ENCODE measurements around the gene PLPPR2. TPM values are rescaled to one million over a fixed set of nuclear protein-coding genes. Genes with fewer than 3 reads are reported as not detected.
A peak's percentile ranks its signal among the peaks of the same experiment; 100 is the strongest.

Gene PLPPR2
- total and polyA plus RNA-seq, 2 of the 4 experiments (the other 2 are of a cell fraction), result 3.9 to 45.2 TPM

GRCh38 chr19:11383706-11384048 is 28.4 kb downstream of the PLPPR2 start:
- Histone ChIP-seq H3K4me1 (ENCODE audit: control insufficient read depth, insufficient read depth, low read length) (peaks cover 6% of the 10 kb centered on the region; the same call in 1 of the 2 replicates), H3K4ac (ENCODE audit: low read depth, low read length) (no peak overlapping the region), H4K20me1 (ENCODE audit: insufficient read depth, low read length) (no peaks in the 10 kb centered on the region), H3K27ac (ENCODE audit: insufficient read depth, low read length) (no peak overlapping the region), H3K36me3 (ENCODE audit: control insufficient read depth, insufficient read depth, low read length) (no peaks in the 10 kb centered on the region), H3K9me1 (ENCODE audit: insufficient read depth, low read length) (peaks cover 12% of the 10 kb centered on the region), H2AFZ (replicated peaks; ENCODE audit: low read length, poor library complexity) (peak overlapping the region; percentile 88), H3K14ac (replicated peaks; ENCODE audit: low read depth, low read length) (no peak overlapping the region), H3K79me1 (ENCODE audit: low read depth in 1 of 2, low read length in 2 of 2) (peaks cover 8 to 17% of the 10 kb centered on the region in 2 experiments), H4K8ac (ENCODE audit: low read depth in 2 of 2, low read length in 2 of 2) (peak overlapping the region in 1 of 2 experiments; percentile 51; a peak in 1 of 4 replicates), H3K9ac (ENCODE audit: low read depth, low read length) (0 out of 2 replicates have a peak overlapping the region, but pooled peaks have one; percentile 9), H3K56ac (ENCODE audit: extremely low read depth, insufficient read depth, low read length) (no peak overlapping the region), H3K9me3 (ENCODE audit: control insufficient read depth, insufficient read depth, low read length) (no peaks in the 10 kb centered on the region), H2AK5ac (ENCODE audit: low read depth, low read length) (no peak overlapping the region), H2BK15ac (ENCODE audit: low read depth, low read length) (no peak overlapping the region), H2BK20ac (ENCODE audit: low read depth, low read length) (no peak overlapping the region), H2BK5ac (ENCODE audit: low read depth, low read length, poor library complexity, severe bottlenecking) (no peak overlapping the region), H4K91ac (ENCODE audit: insufficient read depth, low read depth, low read length) (no peak overlapping the region), H2BK120ac (ENCODE audit: low read depth, low read length) (no peak overlapping the region), H4K5ac (ENCODE audit: low read depth, low read length) (no peak overlapping the region), H3K4me3 (ENCODE audit: insufficient read depth, low read depth, low read length) (peak overlapping the region; percentile 39), H3K4me2 (ENCODE audit: low read depth, low read length) (peak overlapping the region; percentile 80), H3K23ac (ENCODE audit: low read depth, low read length) (0 out of 2 replicates have a peak overlapping the region, but pooled peaks have one; percentile 19), H3K18ac (ENCODE audit: low read depth, low read length) (no peak overlapping the region), H2AK9ac (replicated peaks; ENCODE audit: low read depth, low read length, poor library complexity) (peak overlapping the region; percentile 48), H3K27me3 (ENCODE audit: control insufficient read depth, insufficient read depth, low read length) (no peaks in the 10 kb centered on the region; the same call in 1 of the 2 replicates)
- no peak for TF ChIP-seq CEBPB (IDR thresholded peaks at IDR 0.05; ENCODE audit: low read depth, low read length)
- no peak for TF ChIP-seq ELK1 (IDR thresholded peaks at IDR 0.05; ENCODE audit: borderline replicate concordance, low read depth, low read length)
- TF ChIP-seq FOS (IDR thresholded peaks at IDR 0.05; ENCODE audit: low read depth, low read length), result no peak
- TF ChIP-seq CHD1 (IDR thresholded peaks at IDR 0.05; ENCODE audit: low read depth, low read length), result no peak
- TF ChIP-seq MXI1 (IDR thresholded peaks at IDR 0.05; ENCODE audit: borderline replicate concordance, low read depth, low read length), result no peak
- TF ChIP-seq RCOR1 (IDR thresholded peaks at IDR 0.05; ENCODE audit: insufficient replicate concordance, low read length), result no peak
- TF ChIP-seq USF2 (IDR thresholded peaks at IDR 0.05; ENCODE audit: low read depth, low read length), result no peak
- TF ChIP-seq, protein P1, sequence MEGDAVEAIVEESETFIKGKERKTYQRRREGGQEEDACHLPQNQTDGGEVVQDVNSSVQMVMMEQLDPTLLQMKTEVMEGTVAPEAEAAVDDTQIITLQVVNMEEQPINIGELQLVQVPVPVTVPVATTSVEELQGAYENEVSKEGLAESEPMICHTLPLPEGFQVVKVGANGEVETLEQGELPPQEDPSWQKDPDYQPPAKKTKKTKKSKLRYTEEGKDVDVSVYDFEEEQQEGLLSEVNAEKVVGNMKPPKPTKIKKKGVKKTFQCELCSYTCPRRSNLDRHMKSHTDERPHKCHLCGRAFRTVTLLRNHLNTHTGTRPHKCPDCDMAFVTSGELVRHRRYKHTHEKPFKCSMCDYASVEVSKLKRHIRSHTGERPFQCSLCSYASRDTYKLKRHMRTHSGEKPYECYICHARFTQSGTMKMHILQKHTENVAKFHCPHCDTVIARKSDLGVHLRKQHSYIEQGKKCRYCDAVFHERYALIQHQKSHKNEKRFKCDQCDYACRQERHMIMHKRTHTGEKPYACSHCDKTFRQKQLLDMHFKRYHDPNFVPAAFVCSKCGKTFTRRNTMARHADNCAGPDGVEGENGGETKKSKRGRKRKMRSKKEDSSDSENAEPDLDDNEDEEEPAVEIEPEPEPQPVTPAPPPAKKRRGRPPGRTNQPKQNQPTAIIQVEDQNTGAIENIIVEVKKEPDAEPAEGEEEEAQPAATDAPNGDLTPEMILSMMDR (conservative IDR thresholded peaks at IDR 0.05; ENCODE audit: low read depth, low read length), result no peak
- TF ChIP-seq RAD21 (IDR thresholded peaks at IDR 0.05; ENCODE audit: low read length), result no peak
- TF ChIP-seq POLR2A (IDR thresholded peaks at IDR 0.05; ENCODE audit: low read depth, low read length), result no peak
- ChIA-PET POLR2A (ENCODE audit: unreplicated experiment) (no interaction called here), CTCF (interaction anchor here (0.7 to 1.4 kb wide), 6 partner anchors 9 to 90 kb away, joined by 3 to 10 read pairs (median 4); partner anchors contain the start of genes CCDC159, ODAD3, SWSAP1 and TMEM205)
- in situ Hi-C loops (cut with MboI; ENCODE audit: low sequenced_read_pairs), result no loop called here
- no CpG with 5 or more reads among the region's 9 CpGs for WGBS, 2 experiments (ENCODE audit: extremely low coverage in 2 of 2, insufficient read length in 1 of 2)
- intact Hi-C loops (cut with micrococcal nuclease), result loop anchor here (5.0 kb wide), 1 partner anchor 39 kb away; no protein-coding TSS in a partner anchor
- dilution Hi-C loops (cut with HindIII; ENCODE audit: low sequenced_read_pairs, unreplicated experiment), result no loop called here
- no peak for DNase-seq
- no peak for ATAC-seq (ENCODE audit: low read depth)
- no TSS peak for BruUV-seq (replicated peaks)
